ENCODE measurements around the gene WBP1L.

The WBP1L gene

GRCh38 chr10:102780527-102780808 is 36.7 kb downstream of the WBP1L start:
- H3K4me3 ChIP-seq (ENCODE audit: low read depth, low read length): no peak overlapping the region
- no peak for TF ChIP-seq CTCF (IDR thresholded peaks at IDR 0.05; ENCODE audit: low read depth, low read length)

GRCh38 chr10:102781090-102781920 is 37.6 kb downstream of the WBP1L start:
- no peak overlapping the region for H3K4me3 ChIP-seq (ENCODE audit: low read depth, low read length)
- TF ChIP-seq CTCF (IDR thresholded peaks at IDR 0.05; ENCODE audit: low read depth, low read length): no peak

- H3K4me3 ChIP-seq (ENCODE audit: low read depth, low read length): no peak overlapping the region
- no peak for TF ChIP-seq CTCF (IDR thresholded peaks at IDR 0.05; ENCODE audit: low read depth, low read length)
Measured at GRCh38 chr10:102781921-102782557, 38.3 kb downstream of the WBP1L start.

- H3K4me3 ChIP-seq (ENCODE audit: low read depth, low read length): 0 out of 2 replicates have a peak overlapping the region, but pooled peaks have one; percentile 16
- TF ChIP-seq CTCF (IDR thresholded peaks at IDR 0.05; ENCODE audit: low read depth, low read length): no peak
Measured at GRCh38 chr10:102782673-102783551, 39.2 kb downstream of the WBP1L start.

- no peak overlapping the region for H3K4me3 ChIP-seq (ENCODE audit: low read depth, low read length)
- no peak for TF ChIP-seq CTCF (IDR thresholded peaks at IDR 0.05; ENCODE audit: low read depth, low read length)
Measured at GRCh38 chr10:102783568-102783967, 39.8 kb downstream of the WBP1L start.

- H3K4me3 ChIP-seq (ENCODE audit: low read depth, low read length): no peak overlapping the region
- no peak for TF ChIP-seq CTCF (IDR thresholded peaks at IDR 0.05; ENCODE audit: low read depth, low read length)
Measured at GRCh38 chr10:102785818-102786217, 42.1 kb downstream of the WBP1L start.

All from WI38 (cell line).